IMR-90 (cell line): ENCODE results near the gene PI4KA. TPM values are rescaled to one million over a fixed set of nuclear protein-coding genes. Genes with fewer than 3 reads are reported as not detected.

Experiments used
- ATAC-seq: fragments of 200-7000 bp; cut with Tn5 transposase; 2 replicates; pipeline ENCODE4 v1.9.1; 2020; ENCODE audit warnings: low read depth, mild to moderate bottlenecking, moderate library complexity
- BruUV-seq: library from RNA; stranded (reverse); fragments of 400-500 nt; replicated peaks from 2 replicates; lab custom pipeline; 2021; lab: Mats Ljungman, UMichigan
- CTCF ChIA-PET: fragments of 300-600 bp; formaldehyde crosslinking; extraction: SDS; loops from one replicate; lab custom pipeline; 2021; ENCODE audit warnings: antibody characterized with exemption; lab: Yijun Ruan, JAX
- POLR2A ChIA-PET: fragments of 300-600 bp; sonication (Branson Sonifier 250); formaldehyde crosslinking; loops from one replicate; lab custom pipeline; 2022; ENCODE audit warnings: antibody characterized with exemption; ENCODE audit not compliant: unreplicated experiment; lab: Charles Lee
- DNase-seq: peaks from one replicate; pipeline ENCODE4 v3.0.0; 2013
- H2AFZ ChIP-seq: replicated peaks from 2 replicates; pipeline ENCODE3; 2013; ENCODE audit warnings: low read length, mild to moderate bottlenecking; ENCODE audit not compliant: poor library complexity
- H2AK5ac ChIP-seq: 2 replicates; pipeline ENCODE4 v1.6.1; 2013; ENCODE audit warnings: low read depth, low read length, inconsistent platforms
- H2AK9ac ChIP-seq: replicated peaks from 2 replicates; pipeline ENCODE3; 2013; ENCODE audit warnings: mild to moderate bottlenecking, low read depth, low read length, moderate library complexity; ENCODE audit not compliant: poor library complexity
- H2BK120ac ChIP-seq: 2 replicates; pipeline ENCODE4 v1.6.1; 2013; ENCODE audit warnings: low read depth, low read length, inconsistent platforms
- H2BK15ac ChIP-seq: 3 replicates; pipeline ENCODE4 v1.6.1; 2013; ENCODE audit warnings: low read depth, low read length, inconsistent platforms
- H2BK20ac ChIP-seq: 2 replicates; pipeline ENCODE4 v1.6.1; 2013; ENCODE audit warnings: low read depth, mild to moderate bottlenecking, inconsistent platforms, low read length, moderate library complexity
- H2BK5ac ChIP-seq: 2 replicates; pipeline ENCODE4 v1.6.1; 2013; ENCODE audit warnings: mild to moderate bottlenecking, low read depth, low read length, inconsistent platforms; ENCODE audit not compliant: poor library complexity, severe bottlenecking
- H3K14ac ChIP-seq: replicated peaks from 2 replicates; pipeline ENCODE4 v1.6.1; 2013; ENCODE audit warnings: low read depth, low read length, inconsistent platforms
- H3K18ac ChIP-seq: 2 replicates; pipeline ENCODE4 v1.6.1; 2013; ENCODE audit warnings: low read depth, low read length, control low read depth
- H3K23ac ChIP-seq: 2 replicates; pipeline ENCODE4 v1.6.1; 2013; ENCODE audit warnings: low read depth, low read length, inconsistent platforms
- H3K27ac ChIP-seq: 2 replicates; pipeline ENCODE4 v1.5.1; 2013; ENCODE audit warnings: mild to moderate bottlenecking, control low read depth, low read length; ENCODE audit not compliant: insufficient read depth
- H3K27me3 ChIP-seq: 2 replicates; pipeline ENCODE4 v1.6.1; 2013; ENCODE audit warnings: low read length; ENCODE audit not compliant: control insufficient read depth, insufficient read depth
- H3K36me3 ChIP-seq: 2 replicates; pipeline ENCODE4 v1.6.1; 2013; ENCODE audit warnings: low read length, mixed read lengths; ENCODE audit not compliant: control insufficient read depth, insufficient read depth
- H3K4ac ChIP-seq: 2 replicates; pipeline ENCODE4 v1.6.1; 2013; ENCODE audit warnings: low read depth, low read length, inconsistent platforms
- H3K4me1 ChIP-seq: 2 replicates; pipeline ENCODE4 v1.6.1; 2013; ENCODE audit warnings: low read length, mixed read lengths; ENCODE audit not compliant: control insufficient read depth, insufficient read depth
- H3K4me2 ChIP-seq: 2 replicates; pipeline ENCODE4 v1.6.1; 2013; ENCODE audit warnings: low read depth, mild to moderate bottlenecking, control low read depth, low read length, moderate library complexity
- H3K4me3 ChIP-seq: 2 replicates; pipeline ENCODE4 v1.5.1; 2013; ENCODE audit warnings: low read depth, mild to moderate bottlenecking, control low read depth, low read length, moderate library complexity; ENCODE audit not compliant: insufficient read depth
- H3K56ac ChIP-seq: 2 replicates; pipeline ENCODE4 v1.6.1; 2013; ENCODE audit warnings: low read length, inconsistent platforms; ENCODE audit not compliant: insufficient read depth; ENCODE audit errors: extremely low read depth
- H3K79me1 ChIP-seq, 2 experiments: 2 replicates each; pipeline ENCODE4 v1.6.1; 2013; ENCODE audit warnings: low read length in 2 of 2, inconsistent platforms in 1 of 2, low read depth in 1 of 2
- H3K9ac ChIP-seq: 2 replicates; pipeline ENCODE4 v1.6.1; 2013; ENCODE audit warnings: low read depth, low read length, control low read depth
- H3K9me1 ChIP-seq: 2 replicates; pipeline ENCODE4 v1.6.1; 2013; ENCODE audit warnings: low read length, inconsistent platforms; ENCODE audit not compliant: insufficient read depth
- H3K9me3 ChIP-seq: 2 replicates; pipeline ENCODE4 v1.6.1; 2013; ENCODE audit warnings: low read length; ENCODE audit not compliant: control insufficient read depth, insufficient read depth
- H4K20me1 ChIP-seq: 2 replicates; pipeline ENCODE4 v1.6.1; 2013; ENCODE audit warnings: low read length, inconsistent platforms; ENCODE audit not compliant: insufficient read depth
- H4K5ac ChIP-seq: 2 replicates; pipeline ENCODE4 v1.6.1; 2013; ENCODE audit warnings: mild to moderate bottlenecking, low read depth, low read length, control low read depth
- H4K8ac ChIP-seq, 2 experiments: 2 replicates each; pipeline ENCODE4 v1.6.1; 2013; ENCODE audit warnings: low read depth in 2 of 2, low read length in 2 of 2, control low read depth in 1 of 2, inconsistent platforms in 1 of 2
- H4K91ac ChIP-seq: 2 replicates; pipeline ENCODE4 v1.6.1; 2013; ENCODE audit warnings: low read depth, low read length, inconsistent platforms; ENCODE audit not compliant: insufficient read depth
- BHLHE40 ChIP-seq: fragments of 150-350 bp; IDR thresholded peaks from 2 replicates; pipeline ENCODE4 v1.6.1; 2016; ENCODE audit warnings: mild to moderate bottlenecking, low read depth, low read length
- CEBPB ChIP-seq: IDR thresholded peaks from 2 replicates; pipeline ENCODE4 v1.6.1; 2012; ENCODE audit warnings: low read depth, low read length, improper control_type of control experiment
- CHD1 ChIP-seq: IDR thresholded peaks from 2 replicates; pipeline ENCODE4 v1.6.1; 2012; ENCODE audit warnings: low read depth, low read length, improper control_type of control experiment
- ELK1 ChIP-seq: fragments of 150-350 bp; IDR thresholded peaks from 2 replicates; pipeline ENCODE4 v1.6.1; 2016; ENCODE audit warnings: low read depth, mild to moderate bottlenecking, low read length, moderate library complexity, borderline replicate concordance
- FOS ChIP-seq: fragments of 150-350 bp; IDR thresholded peaks from 2 replicates; pipeline ENCODE4 v1.6.1; 2016; ENCODE audit warnings: low read depth, low read length
- MAFK ChIP-seq: IDR thresholded peaks from 2 replicates; pipeline ENCODE4 v1.6.1; 2012; ENCODE audit warnings: low read depth, low read length, improper control_type of control experiment
- MAZ ChIP-seq: IDR thresholded peaks from 2 replicates; pipeline ENCODE4 v1.6.1; 2012; ENCODE audit warnings: low read depth, mild to moderate bottlenecking, low read length, improper control_type of control experiment, moderate library complexity, borderline replicate concordance
- MXI1 ChIP-seq: IDR thresholded peaks from 2 replicates; pipeline ENCODE4 v1.6.1; 2012; ENCODE audit warnings: low read depth, mild to moderate bottlenecking, low read length, moderate library complexity, borderline replicate concordance
- NFE2L2 ChIP-seq: fragments of 150-350 bp; IDR thresholded peaks from 2 replicates; pipeline ENCODE4 v1.6.1; 2016; ENCODE audit warnings: low read depth, mild to moderate bottlenecking, low read length
- POLR2A ChIP-seq: IDR thresholded peaks from 2 replicates; pipeline ENCODE4 v1.6.1; 2012; ENCODE audit warnings: mild to moderate bottlenecking, low read depth, low read length
- RAD21 ChIP-seq: IDR thresholded peaks from 2 replicates; pipeline ENCODE4 v1.6.1; 2012; ENCODE audit warnings: low read length, improper control_type of control experiment
- RCOR1 ChIP-seq: IDR thresholded peaks from 2 replicates; pipeline ENCODE4 v1.6.1; 2012; ENCODE audit warnings: mild to moderate bottlenecking, low read length, improper control_type of control experiment; ENCODE audit not compliant: insufficient replicate concordance
- RFX5 ChIP-seq: IDR thresholded peaks from 2 replicates; pipeline ENCODE4 v1.8.0; 2012; ENCODE audit warnings: low read depth, mild to moderate bottlenecking, low read length, moderate library complexity
- SMC3 ChIP-seq: fragments of 150-350 bp; IDR thresholded peaks from 2 replicates; pipeline ENCODE4 v1.6.1; 2016; ENCODE audit warnings: low read depth, mild to moderate bottlenecking, antibody characterized with exemption, low read length, moderate library complexity
- USF2 ChIP-seq: fragments of 150-350 bp; IDR thresholded peaks from 2 replicates; pipeline ENCODE4 v1.6.1; 2017; ENCODE audit warnings: mild to moderate bottlenecking, antibody characterized with exemption, low read length, low read depth
- WGBS, 2 experiments: methylation state at CpG; one replicate each; pipeline versions ENCODE4 v1.1.5 to v1.1.7; 2013; ENCODE audit warnings: missing lambda C conversion rate in 2 of 2; ENCODE audit not compliant: insufficient read length in 1 of 2; ENCODE audit errors: extremely low coverage in 2 of 2; 5-methylcytosine and 5-hydroxymethylcytosine counted together
- dilution Hi-C: fragments of 300-500 bp; cut with HindIII; formaldehyde crosslinking; loops from one replicate; pipeline ENCODE4 v1.14.3; 2018; ENCODE audit warnings: low sequenced_read_pairs; ENCODE audit not compliant: unreplicated experiment
- in situ Hi-C: fragments of 300-500 bp; cut with MboI; formaldehyde crosslinking; loops from 3 replicates; pipeline ENCODE4 v1.14.3; 2019; ENCODE audit warnings: low sequenced_read_pairs, inconsistent platforms, mixed read lengths
- intact Hi-C: fragments of 100-400 bp; cut with micrococcal nuclease; formaldehyde crosslinking; loops from 2 replicates; pipeline ENCODE4 v1.10.0; 2022
- polyA plus RNA-seq, 3 experiments: library from polyadenylated mRNA; depleted of rRNA; stranded (reverse); fragments of >200 nt; gene quantifications; 2 replicates each; pipeline ENCODE4 v1.2.3, GENCODE V29; 2012; ENCODE audit warnings: low replicate concordance in 1 of 3
- total RNA-seq: library from RNA; depleted of rRNA; stranded (reverse); fragments of >200 nt; gene quantifications from 2 replicates; pipeline ENCODE4 v1.2.3, GENCODE V29; 2012
- TF ChIP-seq, protein P1 (sequence below): conservative IDR thresholded peaks from 2 replicates; pipeline ENCODE4 v1.5.1; 2012; ENCODE audit warnings: mild to moderate bottlenecking, low read depth, low read length, improper control_type of control experiment

PI4KA gene
- total and polyA plus RNA-seq, 2 of the 4 experiments (the other 2 are of a cell fraction), result 16.8 to 35.5 TPM

- peaks cover 8% of the 10 kb centered on the region for H4K20me1 ChIP-seq
- no TSS peak for BruUV-seq
- in situ Hi-C loops (no loop called here), dilution Hi-C loops (no loop called here), intact Hi-C loops (loop anchor here (1.0 to 10.0 kb wide), 4 partner anchors 32 to 98 kb away; partner anchors contain the start of genes CRKL and LZTR1)
- no peak overlapping the region for H4K91ac ChIP-seq
- H3K18ac ChIP-seq, result no peak overlapping the region
- H3K4ac ChIP-seq, result no peak overlapping the region
- H3K27me3 ChIP-seq, result no peaks in the 10 kb centered on the region
- H3K36me3 ChIP-seq, result peaks cover 38% of the 10 kb centered on the region
- CTCF ChIA-PET, result interaction anchor here (1.0 to 2.1 kb wide), 9 partner anchors 9 to 81 kb away, joined by 3 to 14 read pairs (median 6); partner anchors contain the start of gene CRKL
- no peak overlapping the region for H2BK15ac ChIP-seq
- POLR2A ChIA-PET, result no interaction called here
- H3K4me3 ChIP-seq, result no peak overlapping the region
- no peak overlapping the region for H2BK20ac ChIP-seq
- no peak overlapping the region for H2AK5ac ChIP-seq
- no peaks in the 10 kb centered on the region for H3K9me3 ChIP-seq
- no peak overlapping the region for H3K23ac ChIP-seq
- H3K4me2 ChIP-seq, result no peak overlapping the region
- peak overlapping the region; percentile 88 for H2AFZ ChIP-seq
- no peak overlapping the region for H3K9ac ChIP-seq
- H2BK120ac ChIP-seq, result no peak overlapping the region
- no peak overlapping the region for H3K14ac ChIP-seq
- no peaks in the 10 kb centered on the region for H3K9me1 ChIP-seq
- H4K5ac ChIP-seq, result no peak overlapping the region
- TF ChIP-seq CEBPB (no peak), USF2 (no peak), RCOR1 (no peak), BHLHE40 (no peak), NFE2L2 (no peak), RFX5 (no peak), MXI1 (no peak), CHD1 (no peak), MAZ (no peak), POLR2A (no peak), FOS (no peak), ELK1 (no peak), SMC3 (no peak), MAFK (no peak), RAD21 (no peak)
- TF ChIP-seq, protein P1, sequence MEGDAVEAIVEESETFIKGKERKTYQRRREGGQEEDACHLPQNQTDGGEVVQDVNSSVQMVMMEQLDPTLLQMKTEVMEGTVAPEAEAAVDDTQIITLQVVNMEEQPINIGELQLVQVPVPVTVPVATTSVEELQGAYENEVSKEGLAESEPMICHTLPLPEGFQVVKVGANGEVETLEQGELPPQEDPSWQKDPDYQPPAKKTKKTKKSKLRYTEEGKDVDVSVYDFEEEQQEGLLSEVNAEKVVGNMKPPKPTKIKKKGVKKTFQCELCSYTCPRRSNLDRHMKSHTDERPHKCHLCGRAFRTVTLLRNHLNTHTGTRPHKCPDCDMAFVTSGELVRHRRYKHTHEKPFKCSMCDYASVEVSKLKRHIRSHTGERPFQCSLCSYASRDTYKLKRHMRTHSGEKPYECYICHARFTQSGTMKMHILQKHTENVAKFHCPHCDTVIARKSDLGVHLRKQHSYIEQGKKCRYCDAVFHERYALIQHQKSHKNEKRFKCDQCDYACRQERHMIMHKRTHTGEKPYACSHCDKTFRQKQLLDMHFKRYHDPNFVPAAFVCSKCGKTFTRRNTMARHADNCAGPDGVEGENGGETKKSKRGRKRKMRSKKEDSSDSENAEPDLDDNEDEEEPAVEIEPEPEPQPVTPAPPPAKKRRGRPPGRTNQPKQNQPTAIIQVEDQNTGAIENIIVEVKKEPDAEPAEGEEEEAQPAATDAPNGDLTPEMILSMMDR, result no peak
- no peak overlapping the region for H2BK5ac ChIP-seq
- no peak overlapping the region for H4K8ac ChIP-seq
- peak; percentile 9 for ATAC-seq
- DNase-seq, result no peak
- peak overlapping the region; percentile 74 for H2AK9ac ChIP-seq
- H3K79me1 ChIP-seq, result peaks cover 0 to 3% of the 10 kb centered on the region in 2 experiments; a peak in 1 of 4 replicates
- WGBS, 2 experiments, result 35% methylated on average over 2 of the region's 8 CpGs; no CpG with 5 or more reads in 1 of the 2 experiments
- H3K4me1 ChIP-seq, result peaks cover 5% of the 10 kb centered on the region
- H3K56ac ChIP-seq, result no peak overlapping the region
- no peak overlapping the region for H3K27ac ChIP-seq
These were observed 26.5 kb upstream of the PI4KA start for GRCh38 chr22:20885017-20885556.
